K562 (cell line): ENCODE measurements around the gene UBFD1. TPM values are rescaled to one million over a fixed set of nuclear protein-coding genes. Genes with fewer than 3 reads are reported as not detected.

Experiments
- FOXJ3 ChIP-seq: sonication (generic); formaldehyde crosslinking; IDR thresholded peaks from 2 replicates; pipeline ENCODE4 v1.4.0; 2020; ENCODE audit warnings: mild to moderate bottlenecking, missing genetic modification reagents
- HMGN3 ChIP-seq: IDR thresholded peaks from 2 replicates; pipeline ENCODE4 v1.6.1; 2011; ENCODE audit warnings: borderline replicate concordance, low read depth, mild to moderate bottlenecking, mixed read lengths, low read length; ENCODE audit not compliant: insufficient read length; ENCODE audit errors: extremely low read depth
- MTA3 ChIP-seq: fragments of 450-650 bp; formaldehyde crosslinking; IDR thresholded peaks from 2 replicates; pipeline ENCODE4 v1.6.1; 2017; ENCODE audit warnings: mild to moderate bottlenecking, borderline replicate concordance
- NFIC ChIP-seq: fragments of 450-650 bp; IDR thresholded peaks from 2 replicates; pipeline ENCODE4 v1.6.1; 2017; ENCODE audit warnings: mild to moderate bottlenecking, inconsistent platforms
- SNIP1 ChIP-seq: fragments of 450-650 bp; IDR thresholded peaks from 2 replicates; pipeline ENCODE4 v1.7.1; 2017; ENCODE audit warnings: low read depth, mild to moderate bottlenecking
- ZBTB1 ChIP-seq: sonication (generic); formaldehyde crosslinking; IDR thresholded peaks from 2 replicates; pipeline ENCODE4 v1.8.1; 2023; ENCODE audit warnings: missing genetic modification reagents, low read depth, mild to moderate bottlenecking, borderline replicate concordance
- ZNF134 ChIP-seq: fragments of 250-450 bp; sonication (Bioruptor Pico); conservative IDR thresholded peaks from 2 replicates; pipeline ENCODE4 v1.4.0; 2020
- ZNF140 ChIP-seq: fragments of 250-450 bp; sonication (Bioruptor Pico); IDR thresholded peaks from 2 replicates; pipeline ENCODE4 v1.8.0; 2021; ENCODE audit warnings: moderate library complexity, mild to moderate bottlenecking, inconsistent platforms
- ZNF76 ChIP-seq: fragments of 250-450 bp; sonication (Bioruptor Pico); IDR thresholded peaks from 2 replicates; pipeline ENCODE4 v1.4.0; 2020; ENCODE audit warnings: mild to moderate bottlenecking, moderate library complexity, borderline replicate concordance
- polyA plus RNA-seq, 8 experiments: library from polyadenylated mRNA; depleted of rRNA in 4 of 8; stranded (reverse) in 5 of 8; unstranded in 3 of 8; fragments of >200 nt; fragmentation: Nextera tagmentation in 2 of 8; fragmentation: Illumina TruSeq in 1 of 8; extraction: Ambion mirVana in 2 of 8; extraction: Trizol in 1 of 8; gene quantifications; 2 replicates each; pipeline versions ENCODE4 v1.2.1 to v1.2.3, GENCODE V29; 2011 to 2014; ENCODE audit warnings: inconsistent platforms in 1 of 8, missing spikeins in 1 of 8
- total RNA-seq, 7 experiments: library from RNA; depleted of rRNA in 6 of 7; stranded (reverse); fragments of >200 nt in 6 of 7; fragmentation: Illumina TruSeq in 2 of 7; extraction: Trizol in 2 of 7; gene quantifications; 2 replicates each; pipeline versions ENCODE4 v1.2.1 to v1.2.3, GENCODE V29; 2011 to 2021; ENCODE audit warnings: low replicate concordance in 1 of 7
- TF ChIP-seq, protein P1 (sequence below): fragments of 450-650 bp; formaldehyde crosslinking; IDR thresholded peaks from 2 replicates; pipeline ENCODE4 v1.4.0; 2020; ENCODE audit warnings: mild to moderate bottlenecking, moderate library complexity
- TF ChIP-seq, protein P2 (sequence below): fragments of 250-450 bp; sonication (Bioruptor Pico); IDR thresholded peaks from 2 replicates; pipeline ENCODE4 v1.8.0; 2021; ENCODE audit warnings: moderate library complexity, mild to moderate bottlenecking, inconsistent platforms
- TF ChIP-seq, protein P3 (sequence below), 2 experiments: fragments of 450-650 bp in 1 of 2; IDR thresholded peaks; 2 replicates each; pipeline ENCODE4 v1.6.1; 2011 to 2017; ENCODE audit warnings: low read depth in 2 of 2, antibody characterized with exemption in 1 of 2, borderline replicate concordance in 1 of 2, low read length in 1 of 2, mild to moderate bottlenecking in 1 of 2, mixed read lengths in 1 of 2; ENCODE audit not compliant: control insufficient read depth in 1 of 2
- TF ChIP-seq, protein P4 (sequence below), 3 experiments: fragments of 200-800 bp in 1 of 3; fragments of 250-450 bp in 1 of 3; fragments of 450-650 bp in 1 of 3; sonication (Bioruptor Pico) in 1 of 3; sonication (Bioruptor generic) in 1 of 3; formaldehyde crosslinking in 1 of 3; IDR thresholded peaks; 2 replicates each; pipeline versions ENCODE4 v1.6.1 to v1.8.0; 2016 to 2022; ENCODE audit warnings: mild to moderate bottlenecking in 2 of 3, missing genetic modification characterization in 2 of 3, missing compliant biosample characterization in 1 of 3, moderate library complexity in 1 of 3
- TF ChIP-seq, protein P5 (sequence below): fragments of 250-450 bp; sonication (Bioruptor Pico); IDR thresholded peaks from 2 replicates; pipeline ENCODE4 v1.4.0; 2020; ENCODE audit warnings: borderline replicate concordance

The UBFD1 gene
- total and polyA plus RNA-seq, 9 of the 15 experiments (the other 6 are each of a cell fraction or from before 2014, with no cell fraction given) = 10.7 to 66.2 (median 34.0) TPM

DNA sequence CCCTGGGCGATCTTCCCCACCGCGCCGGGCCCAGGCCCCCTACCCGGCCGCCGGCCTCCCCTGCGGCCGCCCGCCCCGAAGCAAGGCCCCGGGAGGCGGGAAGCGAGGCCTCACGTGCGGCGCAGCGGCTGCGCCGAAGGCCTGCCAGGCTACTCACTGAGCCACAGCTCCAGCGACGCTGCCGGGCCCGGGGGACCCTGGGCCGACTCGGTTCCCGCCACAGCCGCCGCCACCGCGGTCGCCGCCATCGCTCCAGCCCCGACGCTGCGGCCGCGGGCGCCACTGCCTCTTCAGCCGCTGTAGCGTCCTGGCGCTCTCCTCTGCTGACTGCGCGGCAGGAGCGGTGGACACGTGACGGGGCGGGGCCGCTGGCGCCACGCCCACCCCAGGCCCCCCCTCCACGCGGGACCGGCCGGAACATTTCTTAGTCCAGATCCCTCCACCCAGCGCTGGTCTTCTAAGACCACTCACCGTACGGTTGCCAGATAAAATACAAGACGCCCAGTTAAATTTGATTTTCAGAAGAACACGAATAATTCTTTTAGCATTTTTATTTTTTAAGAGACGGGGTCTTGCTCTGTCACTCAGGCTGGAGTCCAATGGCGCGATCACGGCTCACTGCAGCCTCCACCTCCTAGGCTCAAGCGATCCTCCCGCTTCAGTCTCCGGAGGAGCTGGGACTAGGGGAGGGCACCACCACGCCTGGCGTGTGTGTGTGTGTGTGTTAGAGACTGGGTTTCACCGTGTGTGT is 47.2 kb upstream of the UBFD1 start, which contains the start of gene GGA2 (continued):
- TF ChIP-seq, protein P1, sequence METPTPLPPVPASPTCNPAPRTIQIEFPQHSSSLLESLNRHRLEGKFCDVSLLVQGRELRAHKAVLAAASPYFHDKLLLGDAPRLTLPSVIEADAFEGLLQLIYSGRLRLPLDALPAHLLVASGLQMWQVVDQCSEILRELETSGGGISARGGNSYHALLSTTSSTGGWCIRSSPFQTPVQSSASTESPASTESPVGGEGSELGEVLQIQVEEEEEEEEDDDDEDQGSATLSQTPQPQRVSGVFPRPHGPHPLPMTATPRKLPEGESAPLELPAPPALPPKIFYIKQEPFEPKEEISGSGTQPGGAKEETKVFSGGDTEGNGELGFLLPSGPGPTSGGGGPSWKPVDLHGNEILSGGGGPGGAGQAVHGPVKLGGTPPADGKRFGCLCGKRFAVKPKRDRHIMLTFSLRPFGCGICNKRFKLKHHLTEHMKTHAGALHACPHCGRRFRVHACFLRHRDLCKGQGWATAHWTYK (CRISPR knock-in tag) = no peak
- TF ChIP-seq ZNF140 (CRISPR knock-in tag) (no peak), MTA3 (no peak), HMGN3 (peak; percentile 90), ZNF76 (0 out of 2 replicates have a peak, but pooled peaks have one; percentile 48), SNIP1 (no peak), ZBTB1 (peak; percentile 78; the same call in 1 of the 2 replicates), NFIC (peak; percentile 54), FOXJ3 (CRISPR knock-in tag) (no peak), ZNF134 (CRISPR knock-in tag) (no peak)
- TF ChIP-seq, protein P2, sequence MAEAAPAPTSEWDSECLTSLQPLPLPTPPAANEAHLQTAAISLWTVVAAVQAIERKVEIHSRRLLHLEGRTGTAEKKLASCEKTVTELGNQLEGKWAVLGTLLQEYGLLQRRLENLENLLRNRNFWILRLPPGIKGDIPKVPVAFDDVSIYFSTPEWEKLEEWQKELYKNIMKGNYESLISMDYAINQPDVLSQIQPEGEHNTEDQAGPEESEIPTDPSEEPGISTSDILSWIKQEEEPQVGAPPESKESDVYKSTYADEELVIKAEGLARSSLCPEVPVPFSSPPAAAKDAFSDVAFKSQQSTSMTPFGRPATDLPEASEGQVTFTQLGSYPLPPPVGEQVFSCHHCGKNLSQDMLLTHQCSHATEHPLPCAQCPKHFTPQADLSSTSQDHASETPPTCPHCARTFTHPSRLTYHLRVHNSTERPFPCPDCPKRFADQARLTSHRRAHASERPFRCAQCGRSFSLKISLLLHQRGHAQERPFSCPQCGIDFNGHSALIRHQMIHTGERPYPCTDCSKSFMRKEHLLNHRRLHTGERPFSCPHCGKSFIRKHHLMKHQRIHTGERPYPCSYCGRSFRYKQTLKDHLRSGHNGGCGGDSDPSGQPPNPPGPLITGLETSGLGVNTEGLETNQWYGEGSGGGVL = no peak
- TF ChIP-seq, protein P3, sequence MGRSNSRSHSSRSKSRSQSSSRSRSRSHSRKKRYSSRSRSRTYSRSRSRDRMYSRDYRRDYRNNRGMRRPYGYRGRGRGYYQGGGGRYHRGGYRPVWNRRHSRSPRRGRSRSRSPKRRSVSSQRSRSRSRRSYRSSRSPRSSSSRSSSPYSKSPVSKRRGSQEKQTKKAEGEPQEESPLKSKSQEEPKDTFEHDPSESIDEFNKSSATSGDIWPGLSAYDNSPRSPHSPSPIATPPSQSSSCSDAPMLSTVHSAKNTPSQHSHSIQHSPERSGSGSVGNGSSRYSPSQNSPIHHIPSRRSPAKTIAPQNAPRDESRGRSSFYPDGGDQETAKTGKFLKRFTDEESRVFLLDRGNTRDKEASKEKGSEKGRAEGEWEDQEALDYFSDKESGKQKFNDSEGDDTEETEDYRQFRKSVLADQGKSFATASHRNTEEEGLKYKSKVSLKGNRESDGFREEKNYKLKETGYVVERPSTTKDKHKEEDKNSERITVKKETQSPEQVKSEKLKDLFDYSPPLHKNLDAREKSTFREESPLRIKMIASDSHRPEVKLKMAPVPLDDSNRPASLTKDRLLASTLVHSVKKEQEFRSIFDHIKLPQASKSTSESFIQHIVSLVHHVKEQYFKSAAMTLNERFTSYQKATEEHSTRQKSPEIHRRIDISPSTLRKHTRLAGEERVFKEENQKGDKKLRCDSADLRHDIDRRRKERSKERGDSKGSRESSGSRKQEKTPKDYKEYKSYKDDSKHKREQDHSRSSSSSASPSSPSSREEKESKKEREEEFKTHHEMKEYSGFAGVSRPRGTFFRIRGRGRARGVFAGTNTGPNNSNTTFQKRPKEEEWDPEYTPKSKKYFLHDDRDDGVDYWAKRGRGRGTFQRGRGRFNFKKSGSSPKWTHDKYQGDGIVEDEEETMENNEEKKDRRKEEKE (IDR thresholded peaks at IDR 0.05; ENCODE audit: borderline replicate concordance in 1 of 2, control insufficient read depth in 1 of 2, low read depth in 2 of 2, low read length in 1 of 2) = no peak
- TF ChIP-seq, protein P4, sequence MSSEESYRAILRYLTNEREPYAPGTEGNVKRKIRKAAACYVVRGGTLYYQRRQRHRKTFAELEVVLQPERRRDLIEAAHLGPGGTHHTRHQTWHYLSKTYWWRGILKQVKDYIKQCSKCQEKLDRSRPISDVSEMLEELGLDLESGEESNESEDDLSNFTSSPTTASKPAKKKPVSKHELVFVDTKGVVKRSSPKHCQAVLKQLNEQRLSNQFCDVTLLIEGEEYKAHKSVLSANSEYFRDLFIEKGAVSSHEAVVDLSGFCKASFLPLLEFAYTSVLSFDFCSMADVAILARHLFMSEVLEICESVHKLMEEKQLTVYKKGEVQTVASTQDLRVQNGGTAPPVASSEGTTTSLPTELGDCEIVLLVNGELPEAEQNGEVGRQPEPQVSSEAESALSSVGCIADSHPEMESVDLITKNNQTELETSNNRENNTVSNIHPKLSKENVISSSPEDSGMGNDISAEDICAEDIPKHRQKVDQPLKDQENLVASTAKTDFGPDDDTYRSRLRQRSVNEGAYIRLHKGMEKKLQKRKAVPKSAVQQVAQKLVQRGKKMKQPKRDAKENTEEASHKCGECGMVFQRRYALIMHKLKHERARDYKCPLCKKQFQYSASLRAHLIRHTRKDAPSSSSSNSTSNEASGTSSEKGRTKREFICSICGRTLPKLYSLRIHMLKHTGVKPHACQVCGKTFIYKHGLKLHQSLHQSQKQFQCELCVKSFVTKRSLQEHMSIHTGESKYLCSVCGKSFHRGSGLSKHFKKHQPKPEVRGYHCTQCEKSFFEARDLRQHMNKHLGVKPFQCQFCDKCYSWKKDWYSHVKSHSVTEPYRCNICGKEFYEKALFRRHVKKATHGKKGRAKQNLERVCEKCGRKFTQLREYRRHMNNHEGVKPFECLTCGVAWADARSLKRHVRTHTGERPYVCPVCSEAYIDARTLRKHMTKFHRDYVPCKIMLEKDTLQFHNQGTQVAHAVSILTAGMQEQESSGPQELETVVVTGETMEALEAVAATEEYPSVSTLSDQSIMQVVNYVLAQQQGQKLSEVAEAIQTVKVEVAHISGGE (CRISPR knock-in tag; IDR thresholded peaks at IDR 0.05) = no peak
- TF ChIP-seq, protein P5, sequence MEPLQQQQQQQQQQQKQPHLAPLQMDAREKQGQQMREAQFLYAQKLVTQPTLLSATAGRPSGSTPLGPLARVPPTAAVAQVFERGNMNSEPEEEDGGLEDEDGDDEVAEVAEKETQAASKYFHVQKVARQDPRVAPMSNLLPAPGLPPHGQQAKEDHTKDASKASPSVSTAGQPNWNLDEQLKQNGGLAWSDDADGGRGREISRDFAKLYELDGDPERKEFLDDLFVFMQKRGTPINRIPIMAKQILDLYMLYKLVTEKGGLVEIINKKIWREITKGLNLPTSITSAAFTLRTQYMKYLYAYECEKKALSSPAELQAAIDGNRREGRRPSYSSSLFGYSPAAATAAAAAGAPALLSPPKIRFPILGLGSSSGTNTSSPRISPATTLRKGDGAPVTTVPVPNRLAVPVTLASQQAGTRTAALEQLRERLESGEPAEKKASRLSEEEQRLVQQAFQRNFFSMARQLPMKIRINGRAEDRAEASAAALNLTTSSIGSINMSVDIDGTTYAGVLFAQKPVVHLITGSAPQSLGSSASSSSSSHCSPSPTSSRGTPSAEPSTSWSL (CRISPR knock-in tag) = no peak
